Left hindlimb (tissue), 1 donor: ENCODE data around the gene LCE5A.
"Not testable (repeated sequence)": the region's sequence is repeated elsewhere in the genome, so short reads cannot be mapped to it uniquely, and the experiment has no call there.

Experiments
- DNase-seq: peaks from one replicate; pipeline ENCODE4 v3.0.0-alpha.2; 2018

The LCE5A gene

DNA sequence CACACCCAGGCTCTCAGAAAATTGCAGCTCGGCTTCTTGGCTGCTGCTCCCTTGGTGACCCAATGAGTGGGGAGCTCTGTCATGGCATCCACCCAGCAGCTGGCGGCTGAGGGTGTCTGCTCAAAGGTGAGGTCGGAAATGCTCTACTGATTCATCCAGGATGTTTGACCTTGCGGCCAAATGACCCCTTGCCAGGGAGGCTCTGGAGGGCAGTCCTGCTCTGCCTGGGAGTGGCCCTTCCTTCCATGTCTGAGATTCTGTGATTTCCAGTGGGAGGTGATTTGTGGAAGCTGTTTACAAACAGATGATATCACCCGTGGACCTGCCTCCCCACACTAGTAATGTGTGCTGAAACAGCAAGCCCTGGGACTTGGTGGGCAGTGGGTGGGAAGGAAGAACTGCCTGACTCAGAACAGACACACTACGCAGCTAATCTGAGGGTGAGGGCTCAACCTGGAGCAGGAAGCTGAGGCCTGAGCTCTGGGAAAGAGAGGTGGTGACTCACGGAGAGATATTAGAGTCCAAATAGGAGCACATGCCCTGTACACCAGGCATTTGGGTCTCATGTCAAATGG lies 6.7 kb downstream of the LCE5A start:
- no peak for DNase-seq

DNA sequence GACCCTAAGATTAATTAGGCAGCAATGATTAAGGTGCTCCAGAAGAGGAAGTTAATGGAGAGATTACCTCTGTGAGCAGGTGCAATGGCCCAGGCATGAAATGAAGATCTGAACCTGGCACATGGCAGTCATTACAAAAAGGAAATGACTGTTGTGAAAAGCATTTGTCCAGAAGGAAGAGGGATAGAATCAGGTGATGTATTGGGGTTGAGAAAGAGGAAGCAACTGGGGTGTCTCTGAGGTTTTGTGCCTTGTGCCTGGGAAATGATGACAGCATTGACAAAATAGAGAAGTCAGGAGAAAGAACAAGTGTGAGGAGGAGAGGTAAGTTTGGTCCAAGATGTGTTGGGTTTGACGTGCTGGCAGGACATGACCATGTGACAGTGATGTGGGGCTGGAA lies 9.2 kb downstream of the LCE5A start:
- DNase-seq: no peak

DNA sequence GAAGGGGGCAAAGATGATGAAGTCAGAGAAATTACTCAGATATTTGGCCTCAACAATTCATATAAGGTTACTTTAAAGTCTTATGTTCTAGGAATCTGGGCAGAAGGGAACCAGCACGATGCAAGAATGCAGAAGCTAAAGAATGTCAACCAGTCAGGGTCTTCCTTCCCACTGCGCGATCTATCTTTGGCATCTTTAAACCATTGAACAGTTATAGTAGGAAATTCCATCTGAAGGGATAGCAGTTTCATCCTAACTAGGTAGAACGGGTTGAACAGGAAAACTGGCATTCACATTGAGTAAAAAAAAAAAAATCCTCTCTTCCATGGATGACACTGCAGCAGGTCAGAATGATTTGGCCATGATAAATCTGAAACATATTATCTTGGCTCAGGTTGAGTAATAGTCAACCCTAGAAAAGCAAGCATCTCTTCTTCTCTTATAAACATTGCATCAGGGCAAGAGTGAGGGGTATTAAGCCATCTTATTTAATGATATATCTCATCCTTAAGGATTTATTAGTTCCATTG lies 10.0 kb downstream of the LCE5A start:
- no peak for DNase-seq

DNA sequence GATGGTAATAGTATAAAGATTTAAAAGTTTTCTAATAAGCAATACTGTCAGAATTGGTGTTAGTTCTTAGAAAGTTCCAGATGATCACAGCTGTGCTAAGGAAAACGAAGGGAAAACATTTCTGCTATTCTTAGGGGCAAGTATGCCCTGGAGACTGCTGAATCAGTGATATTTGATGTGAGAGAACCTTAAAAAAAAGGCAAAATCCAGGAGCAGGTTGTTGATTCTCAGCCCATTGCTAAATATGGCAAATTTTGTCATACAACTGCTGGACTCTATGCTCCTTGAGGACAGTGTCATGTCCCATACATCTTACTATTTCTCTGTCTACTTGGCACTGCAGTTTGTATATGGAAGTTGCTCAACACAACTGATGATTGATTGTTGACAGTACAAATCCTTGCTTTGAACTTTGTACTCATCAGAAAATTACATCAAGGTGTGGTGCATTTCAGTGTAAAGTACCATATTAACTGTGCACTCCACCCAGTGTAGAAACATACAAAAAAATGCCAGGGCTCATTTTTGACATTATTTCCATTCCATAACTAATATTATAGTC lies 14.6 kb downstream of the LCE5A start:
- DNase-seq: no peak

DNA sequence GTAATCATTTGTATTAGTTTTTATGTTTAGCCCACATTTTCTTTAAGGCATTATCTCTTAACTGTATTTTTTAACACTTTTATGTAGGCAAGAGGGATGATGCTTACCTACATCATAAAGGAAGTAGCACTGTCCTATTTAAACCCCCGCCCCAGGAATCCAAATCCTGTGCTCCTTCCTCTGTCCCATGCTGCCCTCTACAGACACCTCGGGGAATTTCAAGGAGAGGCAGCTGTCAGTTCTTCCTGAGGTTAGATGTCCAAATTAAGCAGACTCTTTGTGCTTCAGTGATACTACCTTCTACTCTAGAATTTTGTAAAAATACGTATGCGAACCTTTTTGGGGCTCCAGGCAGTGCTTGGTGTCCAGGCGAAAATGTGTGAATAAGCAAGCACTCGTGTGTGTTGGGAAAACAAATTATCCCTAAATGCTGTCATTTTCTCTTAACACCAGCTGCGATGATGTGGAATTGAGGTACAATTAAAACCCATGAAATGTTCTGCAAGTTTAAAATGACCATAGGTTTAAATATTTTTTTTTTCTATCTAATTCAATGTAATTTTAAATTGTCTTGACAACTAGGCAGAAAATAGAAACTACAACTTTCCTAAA lies 22.8 kb downstream of the LCE5A start:
- no peak for DNase-seq

DNA sequence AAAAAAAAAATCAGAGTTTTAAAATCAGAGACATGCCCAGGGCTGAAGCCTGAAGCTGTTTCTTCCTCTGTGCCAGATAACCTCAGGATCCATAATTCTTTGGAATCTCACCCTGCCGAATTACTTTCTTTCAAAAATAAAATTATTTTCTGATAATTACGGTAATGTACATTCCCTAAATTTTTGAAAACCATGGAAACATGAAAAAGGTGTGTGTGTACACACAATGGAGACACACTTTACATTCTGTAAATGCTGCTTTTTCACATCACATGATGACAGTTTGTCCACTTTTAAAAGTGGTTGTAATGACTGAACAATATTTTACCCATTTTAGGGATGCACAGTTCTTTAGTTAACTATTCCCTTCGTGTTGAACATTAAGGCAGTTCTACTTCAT lies 25.2 kb downstream of the LCE5A start:
- no peak for DNase-seq

DNA sequence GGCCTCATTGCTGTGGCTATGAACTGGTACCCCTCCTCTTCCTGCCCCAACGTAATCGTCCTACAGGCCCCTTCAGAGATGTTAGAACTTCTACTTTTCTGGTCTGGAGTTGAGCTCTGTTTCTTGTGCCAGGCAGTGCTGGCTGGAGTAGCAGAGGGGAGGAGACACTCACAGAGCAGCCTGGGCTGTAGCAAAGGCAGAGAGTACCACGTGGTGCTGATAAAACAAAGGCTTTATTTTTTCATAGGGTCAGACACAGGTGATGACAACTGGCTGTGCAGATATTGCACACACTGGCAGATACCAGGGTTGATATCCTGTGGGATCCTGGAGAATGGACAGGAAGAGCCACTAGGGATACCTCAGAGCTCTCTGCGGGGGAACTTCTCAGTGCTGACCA lies 26.9 kb downstream of the LCE5A start:
- DNase-seq: no peak

DNA sequence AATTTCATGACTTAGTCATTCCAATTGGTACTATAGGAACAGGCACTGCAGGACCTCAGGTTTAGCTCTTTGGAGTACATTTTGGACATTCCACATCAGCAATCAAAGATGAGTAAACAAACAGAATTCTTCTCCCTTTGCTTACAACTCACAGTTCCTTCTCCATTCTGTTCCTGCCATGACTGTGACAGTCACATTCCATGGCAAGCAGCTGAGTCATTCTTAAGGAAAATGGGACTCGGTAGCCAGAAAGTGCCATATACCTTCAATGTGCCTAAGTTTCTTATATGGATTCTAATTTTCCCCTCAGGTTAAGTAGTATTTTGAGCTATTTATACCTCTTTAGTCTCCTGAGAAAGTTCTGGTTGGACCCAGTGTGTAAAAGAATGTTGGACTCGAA lies 29.3 kb downstream of the LCE5A start:
- DNase-seq: no peak

DNA sequence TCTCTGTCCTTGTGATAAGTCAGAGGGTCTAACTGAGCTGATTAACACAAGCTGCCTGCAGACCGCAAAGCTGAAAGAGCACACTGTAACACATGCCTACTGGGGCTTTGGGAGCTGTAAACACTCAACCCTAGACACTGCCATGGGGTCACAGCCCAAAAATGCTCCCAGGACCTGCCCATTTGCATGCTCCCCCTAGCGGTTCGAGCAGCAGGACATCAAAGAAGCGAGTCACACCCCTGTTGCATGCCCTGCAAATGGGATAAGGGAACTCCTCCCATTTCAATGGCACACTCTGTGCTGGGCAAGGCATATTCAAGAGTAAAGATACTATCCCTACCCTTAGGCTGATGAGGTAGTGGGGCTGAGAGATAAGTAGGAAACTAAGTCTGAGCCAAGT lies 33.2 kb downstream of the LCE5A start:
- DNase-seq: no peak

DNA sequence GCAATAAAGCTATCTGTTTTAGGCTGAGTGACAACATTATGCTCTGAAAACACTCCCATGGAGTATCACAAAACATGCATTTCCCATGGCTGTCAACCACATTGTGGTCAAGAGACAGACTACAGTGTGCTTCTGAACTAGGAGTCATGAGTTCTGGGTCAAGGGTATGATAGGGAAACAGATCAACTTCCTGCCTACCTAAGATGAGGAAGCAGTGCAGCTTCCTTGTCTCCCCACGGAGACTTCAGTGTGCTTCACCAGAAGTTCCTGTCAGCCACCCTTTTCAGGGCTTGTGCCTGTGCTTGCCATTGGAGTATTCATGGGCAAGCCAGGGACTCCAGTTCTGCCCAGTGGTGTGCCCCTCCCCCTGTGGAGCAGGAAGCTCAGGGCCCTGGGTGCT lies 36.1 kb downstream of the LCE5A start:
- DNase-seq: no peak

DNA sequence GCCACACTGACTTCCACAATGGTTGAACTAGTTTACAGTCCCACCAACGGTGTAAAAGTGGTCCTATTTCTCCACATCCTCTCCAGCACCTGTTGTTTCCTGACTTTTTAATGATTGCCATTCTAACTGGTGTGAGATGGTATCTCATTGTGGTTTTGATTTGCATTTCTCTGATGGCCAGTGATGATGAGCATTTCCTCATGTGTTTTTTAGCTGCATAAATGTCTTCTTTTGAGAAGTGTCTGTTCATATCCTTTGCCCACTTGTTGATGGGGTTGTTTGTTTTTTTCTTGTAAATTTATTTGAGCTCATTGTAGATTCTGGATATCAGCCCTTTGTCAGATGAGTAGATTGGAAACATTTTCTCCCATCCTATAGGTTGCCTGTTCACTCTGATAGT lies 37.8 kb downstream of the LCE5A start:
- not testable (repeated sequence) for DNase-seq
